HCT116 (cell line): ENCODE data around the gene SLX9. TPM values are rescaled to one million over a fixed set of nuclear protein-coding genes. Genes with fewer than 3 reads are reported as not detected.

Source experiments
- ATAC-seq: fragments of 200-7000 bp; cut with Tn5 transposase; 2 replicates; pipeline ENCODE4 v1.9.1; 2020; ENCODE audit warnings: mild to moderate bottlenecking, moderate library complexity
- BruUV-seq: library from RNA; stranded (reverse); fragments of 400-500 nt; replicated peaks from 2 replicates; lab custom pipeline; 2021; lab: Mats Ljungman, UMichigan
- CTCF ChIA-PET: fragments of 300-600 bp; sonication (Branson Sonifier 250); formaldehyde crosslinking; loops from one replicate; lab custom pipeline; 2021; ENCODE audit warnings: antibody characterized with exemption; lab: Charles Lee
- POLR2A ChIA-PET: fragments of 300-600, 350-600 bp; sonication (Branson Sonifier 250); formaldehyde crosslinking; loops from one replicate; lab custom pipeline; 2021; ENCODE audit warnings: antibody characterized with exemption; lab: Charles Lee
- RAD21 ChIA-PET, 2 experiments: fragments of 300-600 bp; sonication (Branson Sonifier 250); formaldehyde crosslinking; loops; one replicate each; lab custom pipeline; 2023; ENCODE audit warnings: low total read pairs in 2 of 2; ENCODE audit not compliant: uncharacterized antibody in 2 of 2, unreplicated experiment in 2 of 2, low non-redundant PET in 1 of 2; lab: Charles Lee
- DNase-seq: peaks from one replicate; pipeline ENCODE4 v3.0.0-alpha.2; 2010; ENCODE audit warnings: low read depth, low spot score
- H2AFZ ChIP-seq: fragments of 200-600 bp; shearing (Covaris generic), sonication (generic); 2 replicates; pipeline ENCODE4 v1.6.1; 2017; ENCODE audit warnings: low read depth, mixed run types, mixed read lengths, antibody characterized with exemption, low read length; ENCODE audit not compliant: poor library complexity, severe bottlenecking
- H3K27ac ChIP-seq: 2 replicates; pipeline ENCODE4 v1.5.1; 2012; ENCODE audit warnings: low read depth, low read length
- H3K27me3 ChIP-seq: fragments of 200-600 bp; sonication (generic); 2 replicates; pipeline ENCODE4 v1.6.1; 2016; ENCODE audit warnings: mixed run types, low read length, mixed read lengths; ENCODE audit not compliant: insufficient read depth
- H3K36me3 ChIP-seq, 2 experiments: fragments of 200-500 bp in 1 of 2; fragments of 200-600 bp in 1 of 2; sonication (Bioruptor generic) in 1 of 2; sonication (generic) in 1 of 2; 2 replicates each; pipeline versions ENCODE4 v1.5.1 to v1.6.1; 2014 to 2016; ENCODE audit warnings: low read length in 2 of 2, inconsistent platforms in 1 of 2, mixed read lengths in 1 of 2, mixed run types in 1 of 2; ENCODE audit not compliant: insufficient read depth in 2 of 2, control insufficient read depth in 1 of 2
- H3K4me1 ChIP-seq, 2 experiments: fragments of 200-600 bp in 1 of 2; sonication (generic) in 1 of 2; 2 replicates each; pipeline versions ENCODE4 v1.5.1 to v1.6.1; 2012 to 2017; ENCODE audit warnings: low read length in 2 of 2, inconsistent platforms in 1 of 2, mild to moderate bottlenecking in 1 of 2, mixed read lengths in 1 of 2, mixed run types in 1 of 2, moderate library complexity in 1 of 2; ENCODE audit not compliant: insufficient read depth in 2 of 2, control insufficient read depth in 1 of 2
- H3K4me2 ChIP-seq: fragments of 200-600 bp; sonication (generic); 2 replicates; pipeline ENCODE4 v1.6.1; 2017; ENCODE audit warnings: mixed run types, low read length, mixed read lengths
- H3K4me3 ChIP-seq, 2 experiments: fragments of 200-600 bp in 1 of 2; sonication (generic) in 1 of 2; replicated peaks in 1 of 2; 2 replicates each; pipeline ENCODE4 v1.5.1; 2011 to 2016; ENCODE audit warnings: low read length in 2 of 2, control low read depth in 1 of 2, low read depth in 1 of 2, mild to moderate bottlenecking in 1 of 2, mixed read lengths in 1 of 2, mixed run types in 1 of 2
- H3K79me2 ChIP-seq: fragments of 200-600 bp; sonication (generic); 2 replicates; pipeline ENCODE4 v1.6.1; 2017; ENCODE audit warnings: mild to moderate bottlenecking, mixed run types, low read length, moderate library complexity, mixed read lengths; ENCODE audit not compliant: insufficient read depth
- H3K9ac ChIP-seq: fragments of 200-600 bp; sonication (generic); 2 replicates; pipeline ENCODE4 v1.6.1; 2016; ENCODE audit warnings: low read length, mixed read lengths
- H3K9me2 ChIP-seq: fragments of 200-600 bp; sonication (generic), shearing (Covaris generic); 2 replicates; pipeline ENCODE4 v1.6.1; 2017; ENCODE audit warnings: mixed run types, mild to moderate bottlenecking, moderate library complexity; ENCODE audit not compliant: insufficient read depth
- H3K9me3 ChIP-seq, 2 experiments: fragments of 200-500 bp in 1 of 2; fragments of 200-600 bp in 1 of 2; sonication (Bioruptor generic) in 1 of 2; sonication (generic) in 1 of 2; 2 replicates each; pipeline ENCODE4 v1.6.1; 2014 to 2017; ENCODE audit warnings: low read length in 2 of 2, mixed read lengths in 2 of 2, inconsistent platforms in 1 of 2, low read depth in 1 of 2, mild to moderate bottlenecking in 1 of 2, mixed run types in 1 of 2, moderate library complexity in 1 of 2; ENCODE audit not compliant: control insufficient read depth in 1 of 2, insufficient read depth in 1 of 2
- H4K20me1 ChIP-seq: fragments of 200-600 bp; sonication (generic), shearing (Covaris generic); 2 replicates; pipeline ENCODE4 v1.6.1; 2017; ENCODE audit warnings: mixed run types, mild to moderate bottlenecking, moderate library complexity; ENCODE audit not compliant: insufficient read depth
- CBX3 ChIP-seq: IDR thresholded peaks from 2 replicates; pipeline ENCODE4 v1.6.1; 2012; ENCODE audit warnings: low read depth
- EZH2 ChIP-seq: fragments of 200-600 bp; sonication (generic); IDR thresholded peaks from 2 replicates; pipeline ENCODE4 v1.6.1; 2017; ENCODE audit warnings: antibody characterized with exemption, mixed run types
- EZH2phosphoT487 ChIP-seq: fragments of 200-600 bp; IDR thresholded peaks from 2 replicates; pipeline ENCODE4 v1.6.1; 2018; ENCODE audit warnings: antibody characterized with exemption, borderline replicate concordance
- FOSL1 ChIP-seq: IDR thresholded peaks from 2 replicates; pipeline ENCODE4 v1.6.1; 2012; ENCODE audit warnings: low read depth
- RAD21 ChIP-seq: IDR thresholded peaks from 2 replicates; pipeline ENCODE4 v1.6.1; 2012; ENCODE audit warnings: low read depth, mild to moderate bottlenecking
- REST ChIP-seq: IDR thresholded peaks from 2 replicates; pipeline ENCODE4 v1.6.1; 2012; ENCODE audit warnings: low read depth
- YY1 ChIP-seq: IDR thresholded peaks from 2 replicates; pipeline ENCODE4 v1.6.1; 2011; ENCODE audit warnings: low read length, low read depth, moderate library complexity, mild to moderate bottlenecking; ENCODE audit not compliant: insufficient replicate concordance; ENCODE audit errors: extremely low read depth
- ZNF274 ChIP-seq: fragments of 200-500 bp; sonication (Bioruptor generic); IDR thresholded peaks from 2 replicates; pipeline ENCODE4 v1.6.1; 2014; ENCODE audit warnings: mild to moderate bottlenecking, low read depth, low read length, inconsistent platforms
- intact Hi-C: fragments of 100-400 bp; cut with micrococcal nuclease; formaldehyde crosslinking; loops from 2 replicates; pipeline ENCODE4 v1.10.0; 2022
- total RNA-seq: library from RNA; stranded (reverse); gene quantifications from one replicate; pipeline ENCODE4 v1.2.1, GENCODE V29; 2021; ENCODE audit not compliant: unreplicated experiment

SLX9 gene
- total RNA-seq, 1 experiment from 2014 or later, result 61.9 TPM

GRCh38 chr21:45004481-45005247, 64.8 kb downstream of the SLX9 start:
- POLR2A ChIA-PET, result no interaction called here
- TF ChIP-seq EZH2, result no peak
- TF ChIP-seq ZNF274, result no peak
- no peak for TF ChIP-seq EZH2phosphoT487
- TF ChIP-seq YY1, result no peak
- no peak for TF ChIP-seq FOSL1
- TF ChIP-seq REST, result no peak
- no peak for TF ChIP-seq CBX3
- TF ChIP-seq RAD21, result no peak
- no peak overlapping the region for H3K9ac ChIP-seq
- peak overlapping the region; percentile 30 for H3K4me2 ChIP-seq
- no peak for DNase-seq
- no peaks in the 10 kb centered on the region for H3K27me3 ChIP-seq
- intact Hi-C loops, result no loop called here
- H3K27ac ChIP-seq, result no peak overlapping the region
- no peaks in the 10 kb centered on the region for H3K79me2 ChIP-seq
- no peaks in the 10 kb centered on the region for H4K20me1 ChIP-seq
- H3K9me3 ChIP-seq, result no peaks in the 10 kb centered on the region
- peaks cover 4 to 24% of the 10 kb centered on the region in 2 experiments; a peak in 3 of 4 replicates for H3K4me1 ChIP-seq
- CTCF ChIA-PET, result no interaction called here
- H3K4me3 ChIP-seq, result no peak overlapping the region
- H3K36me3 ChIP-seq, result no peaks in the 10 kb centered on the region
- H2AFZ ChIP-seq, result peak overlapping the region; percentile 40
- RAD21 ChIA-PET, result no interaction called here
- peak; percentile 30; the same call in 1 of the 2 replicates for ATAC-seq
- no TSS peak for BruUV-seq
- H3K9me2 ChIP-seq, result no peaks in the 10 kb centered on the region
